GM21390 (cell line): ENCODE results near the gene UPK1B.

Experiments used
- ATAC-seq: cut with Tn5 transposase; IDR thresholded peaks from one replicate; pipeline ENCODE4 v1.9.1; 2021; ENCODE audit not compliant: unreplicated experiment

The UPK1B gene

DNA sequence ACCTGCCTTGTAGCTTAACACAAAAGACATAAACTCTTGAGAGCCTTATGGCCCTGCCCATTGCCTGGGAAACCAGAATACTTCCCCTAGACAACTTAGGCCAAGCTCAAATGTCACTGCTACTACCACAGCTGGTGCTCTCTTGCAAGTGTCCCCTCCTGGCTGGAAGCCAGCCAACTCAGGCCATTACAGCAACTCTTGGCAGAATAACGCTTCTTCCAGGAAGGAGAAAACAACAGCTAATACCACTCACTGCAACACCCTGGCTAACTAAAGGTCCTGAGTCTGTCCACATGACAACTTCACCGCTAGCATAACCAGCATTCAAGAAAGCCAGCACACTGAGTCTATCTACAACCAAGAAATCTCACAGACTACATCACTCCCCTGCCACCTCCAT lies 72.4 kb downstream of the UPK1B start:
- no peak for ATAC-seq
